HG03469 (cell line): Measurements from ENCODE around the gene IL17F.

Experiments used
- ATAC-seq: cut with Tn5 transposase; IDR thresholded peaks from one replicate; pipeline ENCODE4 v1.9.1; 2021; ENCODE audit warnings: mild to moderate bottlenecking, moderate library complexity, moderate number of reproducible peaks; ENCODE audit not compliant: unreplicated experiment

Gene IL17F

GRCh38 chr6:52195886-52196285 lies 48.4 kb downstream of the IL17F start:
- ATAC-seq, result no peak

DNA sequence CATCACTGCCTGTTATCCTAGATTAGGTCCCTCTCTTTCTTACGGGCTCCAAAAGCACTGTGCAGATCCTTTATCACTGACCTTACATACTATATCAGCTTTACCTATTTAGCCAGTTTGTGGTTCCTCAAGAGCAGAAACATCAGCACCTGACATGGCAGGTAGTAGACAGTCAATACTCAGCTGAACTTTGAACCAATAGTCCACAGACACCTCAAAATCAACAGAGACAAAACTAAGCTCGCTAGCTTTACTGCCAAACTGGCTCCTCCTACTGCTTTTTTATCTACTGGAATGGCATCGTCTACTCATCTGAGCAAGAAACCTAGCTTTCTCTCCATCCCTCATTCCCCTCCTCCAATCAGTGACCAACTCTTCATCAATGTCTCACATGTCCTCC lies 52.5 kb downstream of the IL17F start:
- ATAC-seq, result no peak

- no peak for ATAC-seq
These were observed 53.9 kb downstream of the IL17F start for GRCh38 chr6:52190409-52190808.

DNA sequence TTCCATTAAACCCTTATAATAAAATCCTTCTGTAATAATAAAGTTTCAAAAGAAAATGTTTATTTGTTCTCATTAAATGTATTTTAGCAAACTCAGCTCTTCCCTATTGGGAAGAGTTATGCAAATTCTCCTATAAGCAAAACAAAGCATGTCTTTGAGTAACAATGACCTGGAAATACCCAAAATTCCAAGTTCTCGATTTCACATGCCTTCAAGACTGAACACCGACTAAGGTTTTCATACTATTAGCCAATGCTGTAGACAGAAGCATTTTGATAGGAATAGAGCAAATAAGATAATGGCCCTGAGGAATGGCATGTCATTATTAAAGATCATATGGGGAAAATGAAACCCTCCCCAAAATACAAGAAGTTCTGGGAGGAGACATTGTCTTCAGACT lies 54.3 kb downstream of the IL17F start:
- ATAC-seq, result no peak

GRCh38 chr6:52187098-52187497 lies 57.2 kb downstream of the IL17F start:
- no peak for ATAC-seq
